HepG2 (cell line): ENCODE results near the gene CPT1A. TPM values are rescaled to one million over a fixed set of nuclear protein-coding genes. Genes with fewer than 3 reads are reported as not detected.

Experiments used
- AFF4 ChIP-seq: sonication (generic); formaldehyde crosslinking; IDR thresholded peaks from 2 replicates; pipeline ENCODE4 v1.4.0; 2020; ENCODE audit warnings: missing genetic modification reagents
- BCL3 ChIP-seq: sonication (generic); formaldehyde crosslinking; IDR thresholded peaks from 2 replicates; pipeline ENCODE4 v1.5.1; 2020; ENCODE audit warnings: mild to moderate bottlenecking, missing genetic modification reagents, moderate library complexity
- CENPX ChIP-seq: sonication (generic); formaldehyde crosslinking; IDR thresholded peaks from 2 replicates; pipeline ENCODE4 v1.9.0; 2021; ENCODE audit warnings: mild to moderate bottlenecking, missing genetic modification reagents, moderate library complexity
- ESRRA ChIP-seq: sonication (generic); formaldehyde crosslinking; IDR thresholded peaks from 2 replicates; pipeline ENCODE4 v1.5.1; 2020; ENCODE audit warnings: mild to moderate bottlenecking, low read depth, missing genetic modification reagents
- GATAD1 ChIP-seq: IDR thresholded peaks from 2 replicates; pipeline ENCODE4 v1.6.1; 2016; ENCODE audit warnings: missing genetic modification reagents, missing compliant biosample characterization
- POLR2AphosphoS2 ChIP-seq: IDR thresholded peaks from 2 replicates; pipeline ENCODE4 v1.6.1; 2011; ENCODE audit warnings: low read depth, low read length, improper control_type of control experiment
- RFXAP ChIP-seq: sonication (generic); formaldehyde crosslinking; IDR thresholded peaks from 2 replicates; pipeline ENCODE4 v1.4.0; 2020; ENCODE audit warnings: missing genetic modification reagents, borderline replicate concordance
- RXRA ChIP-seq: sonication (generic); formaldehyde crosslinking; IDR thresholded peaks from 2 replicates; pipeline ENCODE4 v1.5.1; 2020; ENCODE audit warnings: missing genetic modification reagents
- TIGD3 ChIP-seq: sonication (generic); formaldehyde crosslinking; IDR thresholded peaks from 2 replicates; pipeline ENCODE4 v1.5.1; 2020; ENCODE audit warnings: mild to moderate bottlenecking, missing genetic modification reagents, borderline replicate concordance
- ZBTB8A ChIP-seq: sonication (generic); formaldehyde crosslinking; IDR thresholded peaks from 2 replicates; pipeline ENCODE4 v1.4.0; 2020; ENCODE audit warnings: mild to moderate bottlenecking, low read depth, missing genetic modification reagents, borderline replicate concordance
- ZFP36L1 ChIP-seq: sonication (generic); formaldehyde crosslinking; IDR thresholded peaks from 2 replicates; pipeline ENCODE4 v1.8.0; 2022; ENCODE audit warnings: mild to moderate bottlenecking, missing genetic modification reagents, moderate library complexity
- ZNF329 ChIP-seq: sonication (generic); formaldehyde crosslinking; IDR thresholded peaks from 2 replicates; pipeline ENCODE4 v1.9.0; 2021; ENCODE audit warnings: low read depth, mild to moderate bottlenecking, missing genetic modification reagents
- ZNF556 ChIP-seq: sonication (generic); formaldehyde crosslinking; IDR thresholded peaks from 2 replicates; pipeline ENCODE4 v1.4.0; 2020; ENCODE audit warnings: mild to moderate bottlenecking, missing genetic modification reagents, borderline replicate concordance
- ZNF639 ChIP-seq: conservative IDR thresholded peaks from 2 replicates; pipeline ENCODE4 v1.6.1; 2018; ENCODE audit warnings: missing genetic modification reagents
- ZNF776 ChIP-seq: sonication (generic); formaldehyde crosslinking; IDR thresholded peaks from 2 replicates; pipeline ENCODE4 v1.4.0; 2020; ENCODE audit warnings: mild to moderate bottlenecking, missing genetic modification reagents
- ZNF850 ChIP-seq: sonication (generic); formaldehyde crosslinking; conservative IDR thresholded peaks from 2 replicates; pipeline ENCODE4 v1.9.0; 2021; ENCODE audit warnings: mild to moderate bottlenecking, missing genetic modification reagents
- polyA plus RNA-seq, 8 experiments: library from polyadenylated mRNA; depleted of rRNA in 3 of 8; stranded (reverse) in 7 of 8; unstranded in 1 of 8; fragments of >200 nt; fragmentation: Illumina TruSeq in 4 of 8; extraction: Trizol in 4 of 8; gene quantifications; 2 replicates each; pipeline versions ENCODE4 v1.2.1 to v1.2.3, GENCODE V29; 2011 to 2016; ENCODE audit warnings: low read depth in 4 of 8, missing spikeins in 1 of 8, mixed read lengths in 1 of 8; ENCODE audit not compliant: insufficient read depth in 1 of 8
- total RNA-seq, 5 experiments: library from RNA; depleted of rRNA; stranded (reverse); fragments of >200 nt; fragmentation: Illumina TruSeq; extraction: Trizol; gene quantifications; 2 replicates each; pipeline ENCODE4 v1.2.3, GENCODE V29; 2016; ENCODE audit warnings: low read depth in 1 of 5

Gene CPT1A
- total and polyA plus RNA-seq, 2 of the 13 experiments (the other 11 are each of a cell fraction or from before 2014, with no cell fraction given) = 7.0 to 7.1 TPM

- TF ChIP-seq TIGD3 (no peak), RFXAP (CRISPR knock-in tag) (no peak), BCL3 (no peak), ZNF776 (CRISPR knock-in tag) (peak; percentile 74; the same call in 1 of the 2 replicates), ZNF850 (CRISPR knock-in tag) (0 out of 2 replicates have a peak, but pooled peaks have one; percentile 40), ZNF639 (CRISPR knock-in tag) (peak; percentile 65), ZFP36L1 (peak; percentile 91; the same call in 1 of the 2 replicates), ESRRA (CRISPR knock-in tag) (peak; percentile 98), RXRA (CRISPR knock-in tag) (peak; percentile 98), GATAD1 (CRISPR knock-in tag) (peak; percentile 69), AFF4 (CRISPR knock-in tag) (0 out of 2 replicates have a peak, but pooled peaks have one; percentile 40), POLR2AphosphoS2 (no peak), ZBTB8A (CRISPR knock-in tag) (no peak), ZNF329 (CRISPR knock-in tag) (no peak), ZNF556 (peak; percentile 40; the same call in 1 of the 2 replicates), CENPX (CRISPR knock-in tag) (no peak)
These were observed 2.1 kb upstream of the CPT1A start (continued) for GRCh38 chr11:68843703-68844312.
